ENCODE results near the gene RET. TPM values are rescaled to one million over a fixed set of nuclear protein-coding genes. Genes with fewer than 3 reads are reported as not detected.

The RET gene
- total and polyA plus RNA-seq, 2 of the 8 experiments (the other 6 are each of a cell fraction or from before 2014, with no cell fraction given), result 6.7 to 8.4 TPM

DNA sequence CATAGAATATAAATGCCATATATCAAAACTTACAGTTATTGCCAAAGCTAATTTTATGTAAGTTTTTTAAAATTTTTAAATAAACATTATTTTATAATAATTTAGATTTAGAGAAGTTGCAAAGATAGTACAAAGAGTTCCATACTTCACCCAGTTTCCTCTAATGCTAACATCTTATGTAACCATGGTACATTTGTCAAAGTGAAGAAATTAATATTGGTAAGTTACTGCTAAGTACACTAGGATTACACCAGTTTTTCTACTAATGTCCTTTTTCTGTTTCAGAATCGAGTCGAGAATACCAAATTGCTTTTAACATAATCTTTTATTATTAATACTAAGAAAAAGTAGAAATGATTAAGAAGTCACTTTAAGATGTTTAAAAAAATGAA lies 90.6 kb downstream of the RET start:
- no peak overlapping the region for H2AK5ac ChIP-seq (ENCODE audit: low read depth, low read length)
- H3K56ac ChIP-seq (replicated peaks; ENCODE audit: insufficient read length, low read depth, low read length), result no peak overlapping the region
- no peak overlapping the region for H2BK20ac ChIP-seq (ENCODE audit: low read length)
- no peak overlapping the region for H2AFZ ChIP-seq (ENCODE audit: low read length)
- DNase-seq (ENCODE audit: low read depth in 1 of 2, low spot score in 2 of 2), result no peak
- H2BK120ac ChIP-seq (replicated peaks; ENCODE audit: low read depth, low read length), result no peak overlapping the region
- H3K14ac ChIP-seq (ENCODE audit: insufficient read length), result no peak overlapping the region
- no peak overlapping the region for H3K27ac ChIP-seq (ENCODE audit: low read depth, low read length)
- H3K4ac ChIP-seq (replicated peaks; ENCODE audit: insufficient read length, low read depth, low read length), result no peak overlapping the region
- WGBS, 2 experiments (ENCODE audit: extremely low coverage in 1 of 2, insufficient coverage in 1 of 2, insufficient read length in 1 of 2, insufficient replicate concordance in 2 of 2, low coverage in 1 of 2, low lambda C conversion rate in 2 of 2, missing lambda C conversion rate in 1 of 2), result 96% methylated on average over 2 of the region's 2 CpGs; no CpG with 5 or more reads in 1 of the 2 experiments
- FAIRE-seq, result no peak
- H3K79me2 ChIP-seq (ENCODE audit: control insufficient read depth in 1 of 2, insufficient read depth in 2 of 2, low read length in 2 of 2), result no peaks in the 10 kb centered on the region
- H4K8ac ChIP-seq (ENCODE audit: extremely low read depth, insufficient read depth, low read length), result no peak overlapping the region
- no peak overlapping the region for H3K4me3 ChIP-seq (ENCODE audit: extremely low read depth in 1 of 4, insufficient read depth in 2 of 4, low read depth in 3 of 4, low read length in 4 of 4)
- no peaks in the 10 kb centered on the region for H3K79me1 ChIP-seq (ENCODE audit: low read depth, low read length)
- no peak overlapping the region for H3K18ac ChIP-seq (ENCODE audit: extremely low read depth, low read length)
- no peaks in the 10 kb centered on the region for H3K36me3 ChIP-seq (ENCODE audit: control insufficient read depth in 2 of 4, insufficient read depth in 4 of 4, low read length in 3 of 4)
- H2BK5ac ChIP-seq (ENCODE audit: low read depth, low read length), result no peak overlapping the region
- H3K4me2 ChIP-seq (ENCODE audit: insufficient read depth in 1 of 2, low read depth in 2 of 2, low read length in 2 of 2), result no peak overlapping the region
- no peaks in the 10 kb centered on the region for H3K23me2 ChIP-seq (ENCODE audit: low read depth, low read length)
- no peaks in the 10 kb centered on the region; a peak in 1 of 7 replicates for H3K4me1 ChIP-seq (replicated peaks in 1 of 4; ENCODE audit: control insufficient read depth in 3 of 4, insufficient read depth in 4 of 4, low read length in 3 of 4)
- CTCF ChIA-PET (ENCODE audit: partially characterized antibody), result interaction anchor here (10.6 kb wide), 1 partner anchor 36 kb away, joined by 86 read pairs; no protein-coding TSS in a partner anchor
- H4K91ac ChIP-seq (replicated peaks; ENCODE audit: insufficient read length, low read length), result no peak overlapping the region
- H2BK12ac ChIP-seq (ENCODE audit: low read depth, low read length), result no peak overlapping the region
- H3K9me3 ChIP-seq (ENCODE audit: insufficient read depth in 2 of 2, low read depth in 1 of 2, low read length in 1 of 2), result no peaks in the 10 kb centered on the region
- H4K20me1 ChIP-seq (replicated peaks in 1 of 2; ENCODE audit: control insufficient read depth in 1 of 2, insufficient read depth in 2 of 2, low read length in 2 of 2), result no peaks in the 10 kb centered on the region
- no peak overlapping the region for H3K23ac ChIP-seq (ENCODE audit: insufficient read length)
- H4K5ac ChIP-seq (ENCODE audit: insufficient read length, low read depth, low read length), result no peak overlapping the region
- H3K9ac ChIP-seq (replicated peaks in 1 of 4; ENCODE audit: extremely low read depth in 1 of 4, low read depth in 3 of 4, low read length in 3 of 4), result no peak overlapping the region
- POLR2A ChIA-PET (ENCODE audit: partially characterized antibody), result no interaction called here
- no peak overlapping the region for H2BK15ac ChIP-seq (ENCODE audit: low read length)
- H3K27me3 ChIP-seq (replicated peaks in 1 of 4; ENCODE audit: control insufficient read depth in 3 of 4, extremely low read depth in 1 of 4, insufficient read depth in 3 of 4, low read length in 3 of 4), result no peaks in the 10 kb centered on the region
- TF ChIP-seq RXRA (IDR thresholded peaks at IDR 0.05; ENCODE audit: insufficient read depth, low read depth, low read length), result no peak
- TF ChIP-seq ATF3 (IDR thresholded peaks at IDR 0.05; ENCODE audit: insufficient read depth, low read depth, low read length), result no peak
- TF ChIP-seq, protein P1, sequence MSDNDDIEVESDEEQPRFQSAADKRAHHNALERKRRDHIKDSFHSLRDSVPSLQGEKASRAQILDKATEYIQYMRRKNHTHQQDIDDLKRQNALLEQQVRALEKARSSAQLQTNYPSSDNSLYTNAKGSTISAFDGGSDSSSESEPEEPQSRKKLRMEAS (IDR thresholded peaks at IDR 0.05), result no peak
- TF ChIP-seq KDM4A (IDR thresholded peaks at IDR 0.05; ENCODE audit: low read depth, low read length, severe bottlenecking), result no peak
- no peak for TF ChIP-seq RBBP5 (IDR thresholded peaks at IDR 0.05; ENCODE audit: borderline replicate concordance, low read depth, low read length)
- no peak for TF ChIP-seq BRCA1 (IDR thresholded peaks at IDR 0.05; ENCODE audit: low read depth, low read length)
- no peak for TF ChIP-seq SAP30 (IDR thresholded peaks at IDR 0.05; ENCODE audit: insufficient read depth, insufficient replicate concordance, low read length)
- TF ChIP-seq SIRT6 (IDR thresholded peaks at IDR 0.05; ENCODE audit: low read length), result no peak
- no peak for TF ChIP-seq CEBPB (IDR thresholded peaks at IDR 0.05; ENCODE audit: low read depth, low read length)
- TF ChIP-seq ASH2L (IDR thresholded peaks at IDR 0.05; ENCODE audit: low read length), result no peak
- no peak for TF ChIP-seq CREB1 (IDR thresholded peaks at IDR 0.05)
- TF ChIP-seq, protein P2, sequence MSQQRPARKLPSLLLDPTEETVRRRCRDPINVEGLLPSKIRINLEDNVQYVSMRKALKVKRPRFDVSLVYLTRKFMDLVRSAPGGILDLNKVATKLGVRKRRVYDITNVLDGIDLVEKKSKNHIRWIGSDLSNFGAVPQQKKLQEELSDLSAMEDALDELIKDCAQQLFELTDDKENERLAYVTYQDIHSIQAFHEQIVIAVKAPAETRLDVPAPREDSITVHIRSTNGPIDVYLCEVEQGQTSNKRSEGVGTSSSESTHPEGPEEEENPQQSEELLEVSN (IDR thresholded peaks at IDR 0.05), result no peak
- TF ChIP-seq KDM5A (IDR thresholded peaks at IDR 0.05; ENCODE audit: low read length), result no peak
- TF ChIP-seq SP2 (IDR thresholded peaks at IDR 0.05; ENCODE audit: low read length), result no peak
- TF ChIP-seq YY1 (IDR thresholded peaks at IDR 0.05; ENCODE audit: low read depth, low read length), result no peak

Measured in H1 (cell line).